Measurements from ENCODE around the gene NEK4. TPM values are rescaled to one million over a fixed set of nuclear protein-coding genes. Genes with fewer than 3 reads are reported as not detected.
"Not testable (repeated sequence)": the region's sequence is repeated elsewhere in the genome, so short reads cannot be mapped to it uniquely, and the experiment has no call there.

NEK4 gene
- total RNA-seq, 1 donor from 2014 or later, result 52.3 TPM

DNA sequence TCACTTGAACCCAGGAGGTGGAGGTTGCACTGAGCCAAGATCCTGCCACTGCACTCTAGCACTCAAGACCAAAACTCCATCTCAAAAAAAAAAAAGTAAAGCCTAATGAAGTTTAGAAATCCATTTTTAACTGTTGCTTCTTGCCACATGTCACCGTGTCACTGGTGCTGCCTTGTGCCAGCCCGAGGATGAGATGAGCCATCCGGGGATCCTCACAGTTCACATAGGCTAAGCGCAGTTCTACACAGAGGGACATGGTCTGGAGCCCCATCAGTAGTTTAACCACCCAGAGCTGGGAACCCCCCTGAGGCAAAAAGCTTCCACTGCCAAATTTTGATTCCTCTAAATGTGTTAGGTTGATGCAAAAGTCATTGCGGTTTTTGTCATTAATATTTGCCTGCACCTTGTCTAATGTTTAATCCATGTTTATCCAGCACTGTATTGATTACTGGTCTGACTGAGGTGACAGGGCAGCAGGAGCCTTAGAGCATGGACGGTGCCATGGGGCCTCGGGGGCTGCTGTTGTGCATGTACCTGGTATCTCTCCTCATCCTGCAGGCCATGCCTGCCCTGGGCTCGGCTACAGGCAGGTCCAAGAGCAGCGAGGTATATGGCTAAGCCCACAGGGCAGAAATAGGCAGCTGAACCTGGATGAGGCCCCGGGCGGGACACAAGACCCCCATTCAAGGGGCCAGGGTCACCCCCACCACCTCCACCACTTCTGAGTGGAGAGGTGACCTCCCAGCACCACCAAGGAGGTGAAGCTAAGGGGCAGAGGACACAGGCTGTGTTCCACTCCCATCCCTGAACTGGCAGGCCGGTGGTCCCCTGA, 6.6 kb upstream of the NEK4 start, which contains the start of gene ITIH1:
TSS of gene ITIH1 (plus strand) at position 473 of the 832 bp plus-strand sequence. CDS start at position 490, 17 bp downstream.
- Mint-ChIP-seq H3K4me1 (no peaks in the 10 kb centered on the region), H3K9me3 (no peaks in the 10 kb centered on the region), H3K27ac (ENCODE audit: unreplicated experiment) (no peak within 1 kb of the TSS), H3K4me3 (no peak within 1 kb of the TSS), H3K36me3 (ENCODE audit: low read depth) (no peaks in the 10 kb centered on the region), H3K27me3 (ENCODE audit: low read depth) (peaks cover 13% of the 10 kb centered on the region)
- TF ChIP-seq, protein P1, sequence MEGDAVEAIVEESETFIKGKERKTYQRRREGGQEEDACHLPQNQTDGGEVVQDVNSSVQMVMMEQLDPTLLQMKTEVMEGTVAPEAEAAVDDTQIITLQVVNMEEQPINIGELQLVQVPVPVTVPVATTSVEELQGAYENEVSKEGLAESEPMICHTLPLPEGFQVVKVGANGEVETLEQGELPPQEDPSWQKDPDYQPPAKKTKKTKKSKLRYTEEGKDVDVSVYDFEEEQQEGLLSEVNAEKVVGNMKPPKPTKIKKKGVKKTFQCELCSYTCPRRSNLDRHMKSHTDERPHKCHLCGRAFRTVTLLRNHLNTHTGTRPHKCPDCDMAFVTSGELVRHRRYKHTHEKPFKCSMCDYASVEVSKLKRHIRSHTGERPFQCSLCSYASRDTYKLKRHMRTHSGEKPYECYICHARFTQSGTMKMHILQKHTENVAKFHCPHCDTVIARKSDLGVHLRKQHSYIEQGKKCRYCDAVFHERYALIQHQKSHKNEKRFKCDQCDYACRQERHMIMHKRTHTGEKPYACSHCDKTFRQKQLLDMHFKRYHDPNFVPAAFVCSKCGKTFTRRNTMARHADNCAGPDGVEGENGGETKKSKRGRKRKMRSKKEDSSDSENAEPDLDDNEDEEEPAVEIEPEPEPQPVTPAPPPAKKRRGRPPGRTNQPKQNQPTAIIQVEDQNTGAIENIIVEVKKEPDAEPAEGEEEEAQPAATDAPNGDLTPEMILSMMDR (conservative IDR thresholded peaks at IDR 0.05), result no peak
- DNase-seq (ENCODE audit: low read depth, low spot score), result no peak

DNA sequence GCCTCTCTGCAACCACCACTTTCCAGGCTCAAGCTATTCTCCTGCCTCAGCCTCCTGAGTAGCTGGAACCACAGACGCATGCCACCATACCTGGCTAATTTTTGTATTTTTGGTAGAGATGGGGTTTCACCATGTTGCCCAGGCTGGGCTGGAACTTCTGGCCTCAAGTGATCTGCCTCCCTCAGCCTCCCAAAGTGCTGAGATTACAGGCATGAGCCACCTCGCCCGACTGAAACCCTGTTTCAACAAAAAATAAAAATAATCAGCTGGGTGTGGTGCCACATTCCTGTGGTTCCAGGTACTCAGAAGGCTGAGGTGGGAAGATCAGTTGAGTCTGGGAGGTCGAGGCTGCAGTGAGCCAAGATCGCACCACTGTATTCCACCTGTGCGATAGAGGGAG, 5.7 kb upstream of the NEK4 start:
- H3K4me3 Mint-ChIP-seq; H3K4me1 Mint-ChIP-seq; H3K36me3 Mint-ChIP-seq (ENCODE audit: low read depth); H3K27me3 Mint-ChIP-seq (ENCODE audit: low read depth); H3K9me3 Mint-ChIP-seq; H3K27ac Mint-ChIP-seq (ENCODE audit: unreplicated experiment); DNase-seq (ENCODE audit: low read depth, low spot score): not testable (repeated sequence)

DNA sequence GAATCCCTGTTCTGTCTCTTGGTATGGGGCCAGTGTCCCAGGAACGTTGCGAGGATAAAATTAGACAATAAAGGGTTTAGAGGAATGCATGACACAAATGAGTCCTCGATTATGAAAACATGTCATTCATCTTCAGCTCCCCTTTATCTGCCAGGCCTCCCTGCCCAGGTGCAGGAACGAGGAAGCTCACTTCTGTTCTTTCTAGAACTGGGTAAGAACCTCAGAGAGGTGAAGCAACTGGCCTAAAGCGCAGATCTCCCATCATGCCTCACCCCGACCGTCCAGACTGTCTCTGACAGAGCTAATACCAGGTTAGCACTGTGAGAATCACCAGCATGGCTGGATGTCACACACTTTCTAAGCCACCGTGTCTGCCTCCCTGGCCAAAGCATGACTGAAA, 5.1 kb upstream of the NEK4 start:
- no peaks in the 10 kb centered on the region for H3K27me3 Mint-ChIP-seq (ENCODE audit: low read depth)
- no peaks in the 10 kb centered on the region for H3K9me3 Mint-ChIP-seq
- H3K4me1 Mint-ChIP-seq, result peaks cover 8% of the 10 kb centered on the region
- H3K4me3 Mint-ChIP-seq, result peak overlapping the region; percentile 55
- peak overlapping the region; percentile 91 for H3K27ac Mint-ChIP-seq (ENCODE audit: unreplicated experiment)
- TF ChIP-seq, protein P1 (conservative IDR thresholded peaks at IDR 0.05), result no peak
- no peaks in the 10 kb centered on the region for H3K36me3 Mint-ChIP-seq (ENCODE audit: low read depth)
- DNase-seq (ENCODE audit: low read depth, low spot score), result no peak

DNA sequence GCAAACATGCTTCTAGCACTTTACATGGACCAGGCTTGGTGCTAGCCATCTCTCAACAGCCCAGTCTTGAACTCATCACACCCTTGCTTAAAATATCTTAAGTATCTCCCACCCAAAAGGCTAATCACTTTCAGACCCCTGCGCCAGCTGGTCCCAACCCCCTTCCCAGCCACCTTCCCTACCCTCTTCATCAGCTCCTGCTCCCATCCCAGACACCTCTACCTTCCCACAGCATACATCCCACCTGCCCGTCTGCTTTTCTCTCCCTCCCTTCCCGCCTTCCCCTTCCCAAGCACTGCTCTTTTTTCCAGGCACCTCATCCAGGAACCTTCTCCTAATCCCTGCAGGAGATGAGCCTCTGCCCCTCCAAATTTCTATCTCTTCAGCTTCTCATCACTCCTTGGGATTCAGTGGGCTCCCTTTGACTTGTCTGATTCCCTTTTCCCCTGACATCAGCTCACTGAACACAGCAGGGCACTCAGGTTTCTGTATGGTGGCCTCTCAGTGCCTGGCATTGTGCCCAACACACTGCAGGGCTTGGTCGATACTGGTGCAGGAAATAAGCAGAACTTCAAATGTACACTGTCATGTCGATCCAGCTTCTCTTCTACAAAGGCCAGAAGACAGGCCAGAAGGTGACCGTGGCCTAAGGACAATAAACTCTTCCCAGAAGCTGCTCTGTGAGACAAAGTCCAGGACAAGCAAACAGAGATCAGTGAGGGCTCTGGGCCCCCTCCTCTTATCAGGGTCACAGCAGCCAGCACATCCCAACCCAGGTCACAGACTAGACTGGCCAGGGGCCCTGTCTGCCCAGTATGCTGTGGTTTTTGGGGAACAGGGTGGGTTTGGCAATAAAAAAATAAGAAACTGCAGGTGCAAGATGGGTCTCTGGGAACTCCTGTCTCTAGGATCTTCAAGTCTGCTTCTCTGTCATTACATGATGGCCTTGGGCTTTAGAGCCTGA, 4.4 kb upstream of the NEK4 start:
- H3K4me1 Mint-ChIP-seq, result peaks cover 9% of the 10 kb centered on the region
- no peaks in the 10 kb centered on the region for H3K36me3 Mint-ChIP-seq (ENCODE audit: low read depth)
- H3K9me3 Mint-ChIP-seq, result no peaks in the 10 kb centered on the region
- TF ChIP-seq, protein P1 (conservative IDR thresholded peaks at IDR 0.05), result no peak
- peak overlapping the region; percentile 55 for H3K4me3 Mint-ChIP-seq
- DNase-seq (ENCODE audit: low read depth, low spot score), result no peak
- H3K27me3 Mint-ChIP-seq (ENCODE audit: low read depth), result no peaks in the 10 kb centered on the region
- no peak overlapping the region for H3K27ac Mint-ChIP-seq (ENCODE audit: unreplicated experiment)

DNA sequence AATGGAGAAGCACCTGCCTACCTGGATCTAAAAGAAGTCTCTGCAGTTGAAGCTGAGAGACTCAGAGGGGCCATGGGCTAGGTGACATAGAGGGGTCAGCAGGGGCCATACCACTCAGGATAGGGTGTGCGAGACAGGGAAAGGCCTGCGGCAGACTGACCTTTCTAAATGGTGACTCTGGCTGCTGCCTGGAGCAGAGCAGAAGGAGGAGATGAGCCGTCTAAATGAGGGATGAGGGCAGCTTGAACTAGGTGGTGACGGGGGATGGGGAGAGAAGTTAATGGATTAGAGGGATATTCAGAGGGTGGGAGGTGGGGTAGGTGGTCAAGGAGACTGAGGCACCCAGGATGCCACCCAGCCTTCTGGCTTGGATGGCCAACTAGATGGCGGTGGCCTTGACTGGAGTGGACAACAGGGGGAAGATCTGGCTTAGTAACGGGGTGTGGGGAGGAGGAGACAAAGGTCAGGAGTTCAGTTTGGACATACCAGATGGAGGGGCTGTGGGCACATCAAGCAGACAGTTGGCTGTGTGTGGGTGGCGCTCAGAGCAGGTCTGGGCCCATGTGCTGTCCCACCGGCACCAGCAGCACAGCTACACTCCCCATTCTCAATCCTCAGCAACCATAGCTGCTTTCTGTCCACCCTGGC, 3.5 kb upstream of the NEK4 start:
- H3K27ac Mint-ChIP-seq (ENCODE audit: unreplicated experiment), result no peak overlapping the region
- H3K36me3 Mint-ChIP-seq (ENCODE audit: low read depth), result no peaks in the 10 kb centered on the region
- no peak for DNase-seq (ENCODE audit: low read depth, low spot score)
- H3K27me3 Mint-ChIP-seq (ENCODE audit: low read depth), result no peaks in the 10 kb centered on the region
- peaks cover 19% of the 10 kb centered on the region for H3K4me1 Mint-ChIP-seq
- no peaks in the 10 kb centered on the region for H3K9me3 Mint-ChIP-seq
- TF ChIP-seq, protein P1 (conservative IDR thresholded peaks at IDR 0.05), result no peak
- no peak overlapping the region for H3K4me3 Mint-ChIP-seq
